IPS-18c (cell line): ENCODE data around the gene BICRA.
"Not testable (repeated sequence)": the region's sequence is repeated elsewhere in the genome, so short reads cannot be mapped to it uniquely, and the experiment has no call there.

Experiments used
- H3K4me3 ChIP-seq: 2 replicates; pipeline ENCODE4 v1.7.0; 2013; ENCODE audit warnings: low read depth, mild to moderate bottlenecking, low read length, moderate library complexity; ENCODE audit not compliant: insufficient read depth
- H3K9me3 ChIP-seq: one replicate; pipeline ENCODE4 v1.6.1; 2013; ENCODE audit warnings: mild to moderate bottlenecking, low read length, moderate library complexity; ENCODE audit not compliant: control insufficient read depth, insufficient read depth

The BICRA gene

DNA sequence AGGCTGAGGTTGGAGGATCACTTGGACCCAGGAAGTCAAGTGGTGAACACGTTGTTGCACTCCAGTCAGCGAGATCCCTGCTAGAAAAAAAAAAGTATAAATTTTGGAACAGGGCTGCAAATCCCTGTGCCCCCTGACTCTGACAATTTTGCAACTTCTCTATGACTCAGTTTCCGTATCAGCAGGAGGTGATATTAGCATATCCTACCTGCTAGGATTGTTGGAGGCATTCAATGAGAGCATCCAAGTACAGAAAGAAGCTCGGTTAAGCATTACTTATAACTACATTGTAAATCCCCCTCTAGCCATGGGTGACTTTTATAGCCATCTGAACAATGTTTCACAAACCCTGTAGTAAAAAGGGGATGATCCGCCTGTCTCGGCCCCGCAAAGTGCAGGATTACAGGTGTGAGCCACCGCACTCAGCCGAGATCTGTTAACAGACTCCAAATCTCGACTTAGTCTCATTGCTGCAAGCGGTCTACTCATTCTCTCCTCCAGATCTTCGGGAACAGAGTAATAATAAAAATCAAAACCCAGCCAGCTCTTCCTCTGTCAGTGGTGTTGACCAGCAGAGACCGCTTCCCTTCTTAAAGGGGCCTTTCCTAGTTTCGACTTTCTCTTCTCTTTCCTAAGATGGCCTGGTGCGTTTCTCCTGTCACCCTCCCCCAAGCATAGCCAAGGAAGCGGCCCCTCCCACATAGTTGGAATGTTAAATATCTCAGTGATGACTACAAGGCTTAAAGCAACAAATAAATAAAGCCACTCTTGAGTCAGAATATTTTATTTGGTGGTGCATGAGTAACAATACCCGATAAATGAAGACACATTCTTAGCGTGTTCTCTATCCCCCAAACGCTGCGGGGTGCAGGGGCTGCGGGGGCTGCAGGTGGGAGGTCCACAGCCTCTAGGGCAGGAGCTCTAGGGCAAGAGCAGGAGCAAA, 10.3 kb upstream of the BICRA start:
- H3K9me3 ChIP-seq = no peaks in the 10 kb centered on the region
- peak overlapping the region; percentile 40 for H3K4me3 ChIP-seq

DNA sequence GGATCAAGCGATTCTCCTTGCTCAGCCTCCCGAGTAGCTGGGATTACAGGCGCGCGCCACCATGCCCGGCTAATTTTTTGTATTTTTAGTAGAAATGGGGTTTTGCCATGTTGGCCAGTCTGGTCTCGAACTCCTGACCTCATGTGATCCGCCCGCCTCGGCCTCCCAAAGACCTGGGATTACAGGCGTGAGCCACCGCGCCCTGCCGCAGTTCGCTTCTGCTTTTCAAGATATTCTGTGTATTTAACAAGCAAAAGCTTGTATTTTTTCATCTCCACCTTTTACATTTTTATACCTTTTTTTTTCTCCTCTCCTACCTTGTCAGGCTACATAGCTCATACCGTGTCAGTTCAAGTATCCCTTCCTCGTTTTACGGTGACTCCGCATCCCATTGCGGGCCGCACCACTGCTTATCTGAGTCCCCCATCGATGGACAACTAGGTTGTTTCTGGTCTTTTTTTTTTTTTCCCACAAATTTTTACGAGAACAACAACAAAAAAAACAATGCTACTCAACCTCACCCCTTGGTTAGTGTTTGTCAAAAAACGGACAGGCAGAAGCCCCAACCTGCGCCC, 9.2 kb upstream of the BICRA start:
- H3K4me3 ChIP-seq = peak overlapping the region; percentile 46
- not testable (repeated sequence) for H3K9me3 ChIP-seq

DNA sequence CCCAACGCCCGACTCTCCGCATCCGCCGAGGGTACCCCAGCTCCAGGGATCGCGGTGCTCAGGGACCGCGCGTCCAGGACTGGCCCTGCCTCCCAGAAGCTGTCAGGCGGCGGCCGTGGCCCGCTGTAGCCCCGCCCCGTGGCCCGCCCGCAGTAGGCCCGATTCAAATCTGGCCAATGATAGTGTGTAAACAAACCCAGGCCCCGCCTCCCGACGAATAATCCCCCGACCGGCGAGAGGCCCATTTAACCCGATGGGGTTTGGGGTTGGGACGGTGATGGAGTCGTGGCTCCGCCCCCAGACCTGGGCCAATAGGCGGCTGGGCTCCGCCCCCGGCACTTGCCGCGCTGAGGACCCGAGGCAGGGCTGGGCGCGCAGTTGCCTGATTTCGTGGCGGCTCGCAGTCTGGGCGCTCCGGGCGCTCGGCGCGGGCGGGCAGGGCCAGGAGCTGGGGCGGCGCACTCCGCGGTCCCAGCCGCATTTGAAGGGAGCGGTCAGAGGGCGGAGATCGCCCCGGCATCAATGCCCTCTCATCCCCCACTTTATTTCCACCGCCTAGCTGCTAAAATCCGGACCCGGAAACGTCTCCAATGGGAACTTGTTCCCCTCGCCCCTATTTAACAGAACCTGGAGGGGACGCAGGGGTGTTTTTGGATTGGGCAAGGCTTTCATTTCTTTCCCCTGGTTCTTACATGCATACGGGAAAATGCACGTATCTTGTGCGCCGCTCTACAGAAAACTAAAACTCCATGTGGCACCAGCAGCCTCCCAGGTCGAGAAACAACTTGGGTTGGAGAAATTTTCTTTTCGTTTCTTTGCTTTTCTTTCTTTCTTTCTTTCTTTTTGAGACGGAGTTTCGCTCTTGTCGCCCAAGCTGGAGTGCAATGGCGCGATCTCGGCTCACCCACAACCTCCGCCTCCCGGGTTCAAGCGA, 8.4 kb upstream of the BICRA start:
- Histone ChIP-seq H3K9me3 (no peaks in the 10 kb centered on the region), H3K4me3 (peak overlapping the region; percentile 62)

DNA sequence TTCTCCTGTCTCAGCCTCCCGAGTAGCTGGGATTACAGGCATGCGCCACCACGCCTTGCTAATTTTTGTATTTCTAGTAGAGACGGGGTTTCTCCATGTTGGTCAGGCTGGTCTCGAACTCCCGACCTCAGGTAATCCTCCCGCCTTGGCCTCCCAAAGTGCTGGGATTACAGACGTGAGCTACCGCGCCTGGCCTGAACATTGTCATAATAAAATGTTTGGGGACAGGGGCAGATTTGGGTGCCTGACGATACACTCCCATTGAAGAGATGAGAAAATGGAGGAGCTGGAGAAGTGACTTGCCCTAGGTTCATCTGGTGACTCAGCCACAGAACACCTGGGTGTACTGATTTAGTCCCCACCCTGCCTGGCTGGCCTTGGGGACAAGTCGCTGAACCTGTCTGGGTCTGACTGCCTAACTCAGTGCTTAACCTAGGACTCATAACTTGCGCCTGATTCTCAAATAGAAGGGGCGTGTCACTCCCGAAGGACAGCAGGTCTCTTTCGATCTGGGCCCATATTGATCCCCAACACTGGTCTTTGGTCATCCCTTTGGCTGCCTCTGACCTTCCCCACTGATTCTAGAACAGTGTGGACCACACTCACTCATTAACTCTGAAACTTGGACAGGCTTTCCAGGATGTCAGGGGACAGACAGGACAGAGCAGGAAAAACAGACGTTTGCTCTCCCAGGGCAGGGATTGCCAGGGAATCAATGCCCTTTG, 7.6 kb upstream of the BICRA start:
- H3K4me3 ChIP-seq = no peak overlapping the region
- no peaks in the 10 kb centered on the region for H3K9me3 ChIP-seq

- no peak overlapping the region for H3K4me3 ChIP-seq
- H3K9me3 ChIP-seq = no peaks in the 10 kb centered on the region
Observed at GRCh38 chr19:47603706-47604565, 5.0 kb upstream of the BICRA start.

DNA sequence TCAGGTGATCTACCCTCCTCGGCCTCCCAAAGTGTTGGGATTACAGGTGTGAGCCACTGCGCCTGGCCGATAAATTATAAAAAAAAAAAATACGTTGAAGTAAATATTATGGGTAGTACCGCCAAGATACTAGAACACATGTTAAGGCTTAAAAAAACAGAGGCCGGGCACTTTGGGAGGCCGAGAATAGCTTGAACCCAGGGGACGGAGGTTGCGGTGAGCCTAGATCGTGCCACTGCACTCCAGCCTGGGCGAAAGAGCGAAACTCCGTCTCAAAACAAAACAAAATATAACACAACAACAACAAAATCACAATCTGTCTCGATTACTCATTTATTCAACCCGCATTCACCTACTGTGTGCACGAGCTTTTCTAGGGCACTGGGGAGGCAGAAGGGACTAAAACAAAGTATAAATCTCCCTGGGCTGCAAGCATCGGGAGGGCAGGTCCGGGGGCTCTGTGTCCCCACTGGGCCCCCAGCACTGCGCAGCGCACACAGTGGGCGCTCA, 1.3 kb upstream of the BICRA start:
- no peaks in the 10 kb centered on the region for H3K9me3 ChIP-seq
- peak overlapping the region; percentile 95 for H3K4me3 ChIP-seq

- Histone ChIP-seq H3K4me3 (peak overlapping the region; percentile 95), H3K9me3 (no peaks in the 10 kb centered on the region)
Observed at GRCh38 chr19:47608074-47608918, 638 bp upstream of the BICRA start.

DNA sequence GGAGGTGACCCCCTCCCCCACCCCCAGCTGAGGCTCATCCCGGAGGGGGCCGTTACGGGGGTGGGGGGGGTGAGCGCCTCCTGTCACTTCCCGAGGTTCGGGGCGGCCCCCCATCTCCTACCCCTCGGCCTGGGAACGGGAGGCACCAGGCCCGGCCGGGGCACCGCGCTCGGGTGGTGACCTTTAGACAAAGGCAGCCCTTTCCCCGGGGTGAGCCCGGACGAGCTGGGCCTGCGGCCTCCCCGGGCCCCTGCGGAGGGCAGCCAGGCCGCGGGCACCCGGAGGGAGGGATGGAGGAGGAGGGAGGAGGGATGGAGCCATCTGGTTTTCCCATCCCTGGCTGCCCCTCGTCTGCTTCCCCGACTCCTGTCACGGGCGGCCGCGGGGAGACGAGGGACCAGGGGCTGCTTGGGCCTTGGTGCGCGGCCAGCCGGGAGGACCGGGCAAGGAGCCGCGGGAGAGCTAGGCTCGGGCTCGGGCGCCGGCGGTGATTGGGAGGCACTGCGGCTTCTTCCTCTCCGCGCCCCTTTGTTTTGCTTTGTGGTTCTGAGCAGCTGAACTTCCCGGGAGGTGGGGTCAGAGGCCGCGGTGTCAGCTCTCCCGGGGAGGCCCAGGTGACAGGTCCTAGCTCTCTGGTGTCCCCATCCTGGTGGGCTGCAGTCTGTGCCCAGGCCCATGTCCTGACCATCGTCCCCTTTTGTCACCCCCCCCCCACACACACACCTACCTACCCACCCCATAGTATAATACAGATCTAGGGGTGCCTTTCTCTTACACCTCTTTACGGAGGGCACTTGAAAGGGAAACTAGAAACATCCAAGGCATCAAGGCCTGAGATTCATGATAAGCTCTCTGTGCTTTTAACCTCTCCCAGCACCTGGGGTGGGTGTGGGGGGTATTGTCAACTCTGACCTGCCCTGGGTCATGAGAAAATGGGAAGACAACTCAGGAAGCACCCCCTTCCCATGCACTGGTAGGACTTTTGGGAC, 1.3 kb downstream of the BICRA start:
- H3K9me3 ChIP-seq = no peaks in the 10 kb centered on the region
- H3K4me3 ChIP-seq = peak overlapping the region; percentile 67

GRCh38 chr19:47610902-47611301, 2.0 kb downstream of the BICRA start:
- H3K4me3 ChIP-seq = peak overlapping the region; percentile 28; the same call in 1 of the 2 replicates
- no peaks in the 10 kb centered on the region for H3K9me3 ChIP-seq

- Histone ChIP-seq H3K4me3 (no peak overlapping the region; the same call in 1 of the 2 replicates), H3K9me3 (no peaks in the 10 kb centered on the region)
Observed at GRCh38 chr19:47613165-47614020, 4.5 kb downstream of the BICRA start.

DNA sequence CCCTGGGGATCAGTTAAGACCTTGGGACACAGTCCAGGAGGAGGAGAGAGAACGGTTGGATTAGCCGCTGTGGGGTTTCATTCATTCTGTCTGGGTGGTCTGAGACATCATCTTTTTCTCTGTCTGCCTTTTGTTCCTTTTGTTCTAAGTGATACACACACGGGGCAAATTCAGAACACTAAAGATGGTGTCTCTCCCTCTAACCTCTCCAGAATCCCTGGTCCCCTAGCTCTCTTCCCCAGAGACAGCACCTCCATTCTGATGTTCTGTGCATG, 5.0 kb downstream of the BICRA start:
- no peaks in the 10 kb centered on the region for H3K9me3 ChIP-seq
- no peak overlapping the region for H3K4me3 ChIP-seq

- Histone ChIP-seq H3K4me3 (no peak overlapping the region), H3K9me3 (no peaks in the 10 kb centered on the region)
Observed at GRCh38 chr19:47614559-47614958, 5.6 kb downstream of the BICRA start.

- no peaks in the 10 kb centered on the region for H3K9me3 ChIP-seq
- no peak overlapping the region for H3K4me3 ChIP-seq
Observed at GRCh38 chr19:47615230-47615629, 6.3 kb downstream of the BICRA start.

- Histone ChIP-seq H3K9me3 (no peaks in the 10 kb centered on the region), H3K4me3 (no peak overlapping the region)
Observed at GRCh38 chr19:47615714-47616113, 6.8 kb downstream of the BICRA start.
